Tibial artery (tissue), 4 donors: ENCODE measurements around the gene MYRFL.

Source experiments
- DNase-seq, 2 donors: peaks; one replicate each; pipeline ENCODE4 v3.0.0-alpha.2; 2019
- H3K27ac ChIP-seq, 2 donors: fragments of 200-600 bp; sonication (generic) in 1 of 2; 1 replicate in 1 of 2; 2 replicates in 1 of 2; pipeline ENCODE4 v1.5.1; 2018 to 2019; ENCODE audit warnings: mild to moderate bottlenecking in 1 of 2
- H3K27me3 ChIP-seq, 2 donors: fragments of 200-600 bp; sonication (generic) in 1 of 2; one replicate each; pipeline versions ENCODE4 v1.5.1 to v1.6.0; 2016 to 2019
- H3K36me3 ChIP-seq, 3 donors: fragments of 200-600 bp; sonication (generic) in 2 of 3; one replicate each; pipeline ENCODE4 v1.5.1; 2016 to 2019; ENCODE audit warnings: mild to moderate bottlenecking in 2 of 3
- H3K4me1 ChIP-seq, 4 donors: fragments of 200-600 bp; sonication (generic) in 2 of 4; 1 replicate in 3 of 4; 2 replicates in 1 of 4; pipeline ENCODE4 v1.5.1; 2016 to 2019
- H3K4me3 ChIP-seq, 2 donors: fragments of 200-600 bp; sonication (generic) in 1 of 2; 1 replicate in 1 of 2; 2 replicates in 1 of 2; pipeline ENCODE4 v1.5.1; 2018 to 2019; ENCODE audit warnings: mild to moderate bottlenecking in 2 of 2
- H3K9me3 ChIP-seq, 3 donors: fragments of 200-600 bp; sonication (generic) in 1 of 3; one replicate each; pipeline ENCODE4 v1.5.1; 2016 to 2019
- intact Hi-C: fragments of 100-400 bp; cut with DNase I; formaldehyde crosslinking; loops from one replicate; pipeline ENCODE4 v1.15.0; 2023; ENCODE audit warnings: low total_unique reads
- TF ChIP-seq, protein P1 (sequence below), 2 experiments: fragments of 200-600 bp in 1 of 2; fragments of 450-650 bp in 1 of 2; IDR thresholded peaks; one replicate each; pipeline ENCODE4 v1.5.1; 2017 to 2019; ENCODE audit warnings: antibody characterized with exemption in 2 of 2, mild to moderate bottlenecking in 1 of 2, moderate library complexity in 1 of 2

MYRFL gene

DNA sequence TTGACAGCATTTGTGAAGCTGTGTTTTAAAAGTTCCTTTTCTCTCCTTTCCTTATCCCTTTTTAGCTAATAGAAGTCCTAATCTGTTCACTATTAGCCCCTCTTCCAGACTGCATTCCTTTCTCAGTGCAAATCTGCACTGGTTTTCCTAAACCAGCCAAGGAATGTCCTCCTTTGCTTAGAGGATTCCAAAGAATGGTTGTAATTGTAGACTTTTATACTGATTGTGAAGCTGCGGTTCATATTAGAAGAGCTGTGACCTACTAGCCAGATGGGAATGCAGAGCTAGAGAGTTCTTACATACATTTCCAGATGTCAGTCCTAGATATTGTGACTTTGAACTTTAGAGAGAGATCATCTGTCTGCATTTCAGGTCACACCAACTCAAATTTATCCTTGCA, 79.8 kb downstream of the MYRFL start:
- TF ChIP-seq, protein P1, sequence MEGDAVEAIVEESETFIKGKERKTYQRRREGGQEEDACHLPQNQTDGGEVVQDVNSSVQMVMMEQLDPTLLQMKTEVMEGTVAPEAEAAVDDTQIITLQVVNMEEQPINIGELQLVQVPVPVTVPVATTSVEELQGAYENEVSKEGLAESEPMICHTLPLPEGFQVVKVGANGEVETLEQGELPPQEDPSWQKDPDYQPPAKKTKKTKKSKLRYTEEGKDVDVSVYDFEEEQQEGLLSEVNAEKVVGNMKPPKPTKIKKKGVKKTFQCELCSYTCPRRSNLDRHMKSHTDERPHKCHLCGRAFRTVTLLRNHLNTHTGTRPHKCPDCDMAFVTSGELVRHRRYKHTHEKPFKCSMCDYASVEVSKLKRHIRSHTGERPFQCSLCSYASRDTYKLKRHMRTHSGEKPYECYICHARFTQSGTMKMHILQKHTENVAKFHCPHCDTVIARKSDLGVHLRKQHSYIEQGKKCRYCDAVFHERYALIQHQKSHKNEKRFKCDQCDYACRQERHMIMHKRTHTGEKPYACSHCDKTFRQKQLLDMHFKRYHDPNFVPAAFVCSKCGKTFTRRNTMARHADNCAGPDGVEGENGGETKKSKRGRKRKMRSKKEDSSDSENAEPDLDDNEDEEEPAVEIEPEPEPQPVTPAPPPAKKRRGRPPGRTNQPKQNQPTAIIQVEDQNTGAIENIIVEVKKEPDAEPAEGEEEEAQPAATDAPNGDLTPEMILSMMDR (IDR thresholded peaks at IDR 0.05) = no peak
- intact Hi-C loops = loop anchor here (10.0 kb wide), 1 partner anchor 460 kb away; the partner anchor contains the start of gene KCNMB4
- no peaks in the 10 kb centered on the region for H3K36me3 ChIP-seq
- H3K4me3 ChIP-seq = no peak overlapping the region
- no peak for DNase-seq
- H3K4me1 ChIP-seq = peaks cover 0 to 34% (median 19%) of the 10 kb centered on the region in 4 donors
- no peaks in the 10 kb centered on the region for H3K9me3 ChIP-seq
- no peaks in the 10 kb centered on the region for H3K27me3 ChIP-seq
- H3K27ac ChIP-seq = peak overlapping the region; percentile 51 to 52

DNA sequence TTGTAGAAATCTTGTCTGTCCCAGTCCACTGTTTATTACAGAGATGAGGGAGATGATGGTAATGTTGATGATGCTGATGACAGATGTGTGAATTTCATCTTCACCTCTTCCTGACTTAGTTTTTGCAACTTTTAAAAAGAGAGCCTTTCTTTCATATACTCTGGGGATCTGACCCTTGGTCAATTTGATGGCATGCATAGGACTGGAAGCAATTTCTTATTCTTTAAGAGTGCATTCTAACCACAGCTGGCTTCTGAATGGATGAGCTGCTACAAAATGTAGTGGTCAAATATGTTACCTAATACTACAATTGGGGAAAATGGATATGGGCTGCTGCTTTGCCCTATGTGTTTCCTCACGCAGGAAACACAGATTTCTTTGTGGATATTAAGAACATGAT, 80.8 kb downstream of the MYRFL start:
- intact Hi-C loops = loop anchor here (10.0 kb wide), 1 partner anchor 459 kb away; the partner anchor contains the start of gene KCNMB4
- no peak overlapping the region for H3K4me3 ChIP-seq
- H3K4me1 ChIP-seq = peaks cover 0 to 32% (median 15%) of the 10 kb centered on the region in 4 donors
- no peak for DNase-seq
- H3K27ac ChIP-seq = no peak overlapping the region
- H3K36me3 ChIP-seq = no peaks in the 10 kb centered on the region
- TF ChIP-seq, protein P1 (IDR thresholded peaks at IDR 0.05) = no peak
- no peaks in the 10 kb centered on the region for H3K9me3 ChIP-seq
- no peaks in the 10 kb centered on the region for H3K27me3 ChIP-seq

DNA sequence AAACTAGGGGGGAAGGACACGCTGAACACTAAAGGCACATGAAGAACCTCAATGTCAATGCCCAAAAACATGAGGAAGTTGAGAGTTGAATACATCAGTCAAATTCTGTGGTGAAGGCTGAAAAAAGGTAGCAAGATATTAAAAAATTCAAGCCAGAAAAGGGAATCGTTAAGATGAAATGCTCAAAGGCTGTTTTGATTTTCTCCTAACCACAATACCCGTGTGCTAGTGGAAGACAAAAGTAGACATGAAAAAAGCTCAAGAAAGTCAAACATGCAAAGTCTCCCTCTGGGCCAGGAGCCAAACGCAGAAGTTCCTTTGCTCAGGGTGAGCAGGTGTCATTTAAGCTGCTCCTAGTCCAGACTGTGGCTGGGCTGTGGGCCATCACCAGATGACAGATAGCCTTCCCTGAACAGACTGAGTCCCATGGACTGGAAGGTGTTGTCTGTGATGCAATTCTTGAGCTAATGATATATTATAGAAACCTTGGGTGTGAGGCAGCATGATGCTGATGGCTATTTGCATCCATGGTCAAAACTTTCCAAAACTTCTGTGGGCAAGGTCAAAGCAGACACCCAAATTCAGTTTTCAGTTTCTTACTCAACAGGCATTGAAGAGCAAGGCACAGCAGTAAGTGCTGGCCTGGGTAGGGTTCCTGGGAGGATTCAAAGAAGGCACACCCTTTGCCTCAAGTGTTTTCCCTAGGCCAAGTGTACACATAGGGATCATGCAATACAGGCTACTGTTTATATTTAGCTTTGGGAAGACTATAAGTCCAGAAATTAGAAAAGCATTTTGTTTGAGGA, 81.6 kb downstream of the MYRFL start:
- H3K9me3 ChIP-seq = no peaks in the 10 kb centered on the region
- H3K27me3 ChIP-seq = no peaks in the 10 kb centered on the region
- intact Hi-C loops = loop anchor here (10.0 kb wide), 1 partner anchor 458 kb away; the partner anchor contains the start of gene KCNMB4
- peaks cover 0 to 24% (median 11%) of the 10 kb centered on the region in 4 donors for H3K4me1 ChIP-seq
- H3K4me3 ChIP-seq = no peak overlapping the region
- no peaks in the 10 kb centered on the region for H3K36me3 ChIP-seq
- no peak overlapping the region for H3K27ac ChIP-seq
- no peak for DNase-seq
- TF ChIP-seq, protein P1 (IDR thresholded peaks at IDR 0.05) = no peak

DNA sequence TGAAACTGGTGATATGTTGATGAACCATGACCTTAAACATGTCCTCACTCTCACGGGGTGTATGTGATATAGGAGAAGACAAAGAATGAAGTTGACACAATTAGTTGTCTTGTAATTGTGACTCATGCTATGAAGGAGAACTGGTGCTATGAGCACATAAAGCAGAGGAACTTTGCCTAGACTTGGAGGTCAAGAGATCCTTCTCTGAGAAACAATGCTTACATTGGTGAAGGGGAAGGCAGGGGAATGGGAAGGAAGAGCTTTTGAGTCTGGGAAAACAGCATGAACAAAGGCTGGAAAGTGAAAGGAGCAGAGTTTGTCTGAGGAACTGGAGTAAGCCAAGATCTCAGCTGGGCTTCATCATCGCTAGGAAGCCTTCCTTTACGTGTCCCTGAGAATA, 83.2 kb downstream of the MYRFL start:
- intact Hi-C loops = loop anchor here (10.0 kb wide), 1 partner anchor 457 kb away; the partner anchor contains the start of gene KCNMB4
- H3K4me3 ChIP-seq = no peak overlapping the region
- H3K4me1 ChIP-seq = peaks cover 0 to 23% (median 11%) of the 10 kb centered on the region in 4 donors
- TF ChIP-seq, protein P1 (IDR thresholded peaks at IDR 0.05) = no peak
- no peaks in the 10 kb centered on the region for H3K9me3 ChIP-seq
- H3K27me3 ChIP-seq = no peaks in the 10 kb centered on the region
- H3K36me3 ChIP-seq = no peaks in the 10 kb centered on the region
- DNase-seq = no peak
- H3K27ac ChIP-seq = no peak overlapping the region

DNA sequence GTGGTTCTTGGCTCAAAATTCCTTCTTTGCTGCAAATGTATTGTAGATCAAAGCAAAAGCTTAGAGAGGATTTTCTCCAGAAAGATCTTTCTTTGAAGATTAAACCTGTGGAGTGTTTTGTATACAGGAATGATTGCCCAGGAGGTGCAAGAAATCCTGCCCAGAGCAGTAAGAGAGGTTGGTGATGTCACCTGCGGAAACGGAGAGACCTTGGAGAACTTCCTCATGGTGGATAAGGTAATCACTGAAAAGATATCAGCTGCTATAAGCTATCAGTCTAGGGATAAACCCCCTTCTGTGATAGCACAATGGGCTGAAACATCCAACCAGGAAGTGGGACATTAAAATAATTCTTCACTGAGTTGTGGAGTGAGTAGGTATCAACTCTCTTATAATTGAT, 85.7 kb downstream of the MYRFL start:
- DNase-seq = no peak
- intact Hi-C loops = no loop called here

More for the DNA sequence above, 85.7 kb downstream of the MYRFL start:
- Histone ChIP-seq H3K27ac (no peak overlapping the region), H3K36me3 (no peaks in the 10 kb centered on the region), H3K27me3 (no peaks in the 10 kb centered on the region), H3K4me3 (no peak overlapping the region), H3K9me3 (no peaks in the 10 kb centered on the region), H3K4me1 (peaks cover 0 to 3% (median under 1%) of the 10 kb centered on the region in 4 donors)
- TF ChIP-seq, protein P1 (IDR thresholded peaks at IDR 0.05) = no peak
